ENCODE measurements around the gene VDAC2. TPM values are rescaled to one million over a fixed set of nuclear protein-coding genes. Genes with fewer than 3 reads are reported as not detected.

Gene VDAC2
- 114 and 178 TPM in 2 replicates for total RNA-seq

GRCh38 chr10:75210282-75211006 lies at the start of gene VDAC2:
VDAC2 (plus strand) TSS chr10:75210796; CDS start chr10:75211159, 363 bp downstream.

GRCh38 chr10:75235375-75236177 lies 25.0 kb downstream of the VDAC2 start, which contains the start of gene COMTD1:
COMTD1 (minus strand) TSS chr10:75235957; CDS start chr10:75235928, 29 bp downstream.

Other genes starting within 250 kb of the VDAC2 start
- 7.8 and 13.1 TPM in 2 replicates for gene SAMD8, start 99.1 kb upstream of the VDAC2 start, total RNA-seq
- gene COMTD1, start 25.2 kb downstream of the VDAC2 start, total RNA-seq: 28.3 and 50.2 TPM in 2 replicates
- gene ZNF503, start 191.0 kb downstream of the VDAC2 start, total RNA-seq: 25.1 and 116 TPM in 2 replicates
- 2.0 and 7.1 TPM in 2 replicates for gene LRMDA, start 220.8 kb downstream of the VDAC2 start, total RNA-seq